Measurements from ENCODE around the gene BNC2. TPM values are rescaled to one million over a fixed set of nuclear protein-coding genes. Genes with fewer than 3 reads are reported as not detected.

Gene BNC2
- total RNA-seq, 1 donor from 2014 or later: 16.8 TPM

DNA sequence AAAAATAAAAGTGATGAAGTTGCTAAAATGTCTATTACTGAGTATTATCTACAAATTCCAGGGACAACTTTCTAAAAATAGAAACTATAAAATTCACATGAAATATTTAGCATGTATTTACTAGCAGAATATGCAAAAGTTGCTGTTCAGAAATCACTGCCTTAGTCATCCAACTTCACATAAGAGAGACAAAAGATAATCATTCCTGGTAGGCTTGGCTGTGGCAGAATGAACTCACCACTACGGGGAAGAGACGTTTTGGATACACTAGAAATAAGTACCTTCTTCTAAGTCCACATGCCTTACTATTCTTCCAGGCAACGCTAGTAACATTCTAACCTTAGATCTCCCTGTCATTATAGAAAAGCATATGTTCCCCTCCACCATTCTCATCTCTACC lies 272.2 kb downstream of the BNC2 start:
- no peak for DNase-seq (ENCODE audit: low read depth, low spot score)

DNA sequence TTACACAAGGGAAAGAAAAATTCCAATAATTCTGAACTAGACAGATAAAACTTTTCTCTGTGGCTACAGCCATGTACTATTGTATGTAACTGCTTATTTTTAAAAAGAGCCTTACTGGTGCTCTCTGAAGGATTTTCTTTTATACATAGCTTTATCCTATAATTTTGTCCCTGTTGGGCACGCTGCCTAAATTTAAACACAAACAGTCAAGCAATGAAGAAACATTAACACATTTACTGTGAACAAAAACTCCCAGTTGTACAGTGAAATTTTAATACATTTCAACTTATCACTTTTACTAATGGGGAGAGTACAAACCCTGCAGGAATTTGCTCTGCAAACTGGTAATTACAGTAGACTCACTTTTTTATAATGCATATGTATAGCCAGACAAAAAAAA lies 273.3 kb downstream of the BNC2 start:
- no peak for DNase-seq (ENCODE audit: low read depth, low spot score)

DNA sequence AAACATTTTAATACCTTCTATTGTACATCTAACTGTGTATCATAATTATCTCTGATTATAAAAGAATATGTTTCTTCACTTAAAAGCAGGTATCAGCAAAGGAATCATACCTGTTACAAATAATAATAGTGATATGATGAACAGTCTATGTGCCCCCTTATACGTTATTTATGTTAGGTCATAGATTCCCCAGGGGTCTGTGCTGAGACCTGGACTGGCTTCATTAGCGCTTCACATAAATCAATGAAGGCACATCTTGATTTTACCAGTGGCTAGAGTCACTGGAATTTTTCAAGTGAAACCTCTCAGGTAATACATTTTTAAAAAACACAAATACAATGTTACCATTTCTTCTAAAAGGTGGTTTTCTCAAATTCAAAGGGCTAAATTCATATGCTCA lies 275.2 kb downstream of the BNC2 start:
- no peak for DNase-seq (ENCODE audit: low read depth, low spot score)

DNA sequence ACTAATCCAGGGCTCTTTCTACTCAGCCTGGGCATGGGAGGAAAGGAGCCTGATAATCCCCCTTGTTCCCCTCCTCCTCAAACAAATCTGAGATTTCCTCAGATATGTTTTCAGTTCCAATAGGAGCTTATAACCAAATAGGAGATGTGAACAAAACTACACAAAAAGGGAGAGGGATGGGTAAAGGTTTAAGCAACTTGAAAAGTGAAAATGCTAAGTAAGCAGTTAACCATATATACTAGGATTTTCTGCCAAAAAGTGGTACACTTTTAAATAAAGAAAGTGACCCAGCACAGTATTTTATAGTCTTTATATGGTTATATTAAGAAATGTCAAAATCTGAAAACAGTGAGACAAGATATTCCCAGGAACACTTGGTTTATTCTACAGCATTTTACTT lies 275.7 kb downstream of the BNC2 start:
- DNase-seq (ENCODE audit: low read depth, low spot score): no peak

DNA sequence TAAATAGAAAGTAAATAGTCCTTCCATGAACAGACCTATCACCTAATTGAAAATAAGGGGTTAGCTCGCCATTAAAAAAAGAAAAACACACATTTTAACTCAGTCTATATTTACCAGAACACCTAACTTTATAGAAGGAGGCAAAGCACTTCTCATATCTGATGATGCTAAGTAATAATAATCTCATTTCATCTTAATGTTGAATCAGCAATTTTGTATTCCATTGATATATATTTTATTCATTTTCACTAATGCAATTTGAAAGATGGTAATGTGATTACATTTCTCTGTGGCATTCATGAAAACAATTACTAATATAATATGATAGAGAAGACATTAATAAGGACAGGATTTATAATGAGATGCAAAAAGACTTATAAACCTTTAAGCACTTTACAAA lies 276.7 kb downstream of the BNC2 start:
- no peak for DNase-seq (ENCODE audit: low read depth, low spot score)

DNA sequence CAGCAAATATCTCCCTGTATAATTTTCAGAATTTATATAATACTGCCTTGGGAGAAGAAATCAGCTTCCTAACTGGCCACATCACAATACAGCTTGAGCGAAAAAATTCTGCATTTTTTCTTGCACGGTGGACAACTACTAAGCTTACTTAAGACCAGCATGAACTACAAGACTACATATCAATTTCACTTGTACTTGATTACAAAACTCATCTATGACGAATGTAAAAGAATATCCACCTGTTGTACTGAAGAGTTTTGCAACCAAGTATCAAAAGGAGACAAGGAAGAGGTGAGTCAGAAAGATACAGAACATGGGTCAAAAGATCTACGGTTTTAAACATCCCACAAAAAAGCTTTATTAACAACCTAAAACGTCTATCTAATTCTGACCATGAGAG lies 279.4 kb downstream of the BNC2 start:
- DNase-seq (ENCODE audit: low read depth, low spot score): no peak

DNA sequence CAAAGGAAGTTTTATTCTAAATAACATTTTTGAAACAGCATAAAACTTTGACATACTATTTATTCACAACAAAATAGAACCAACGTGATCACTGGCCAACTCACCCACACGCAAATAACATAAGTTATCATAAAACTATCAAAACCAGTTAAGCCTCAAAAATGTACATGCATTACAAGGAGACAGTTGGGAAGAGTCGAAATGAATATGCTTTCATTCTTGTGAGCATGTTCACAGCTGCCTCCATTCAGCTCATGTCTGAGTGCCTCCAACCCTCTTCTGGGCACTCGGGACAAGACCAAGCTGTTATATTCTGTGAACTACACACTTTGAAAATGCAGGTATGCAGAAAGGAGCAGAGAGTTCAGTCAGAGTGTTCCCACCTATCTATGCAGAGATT lies 284.9 kb downstream of the BNC2 start:
- no peak for DNase-seq (ENCODE audit: low read depth, low spot score)

DNA sequence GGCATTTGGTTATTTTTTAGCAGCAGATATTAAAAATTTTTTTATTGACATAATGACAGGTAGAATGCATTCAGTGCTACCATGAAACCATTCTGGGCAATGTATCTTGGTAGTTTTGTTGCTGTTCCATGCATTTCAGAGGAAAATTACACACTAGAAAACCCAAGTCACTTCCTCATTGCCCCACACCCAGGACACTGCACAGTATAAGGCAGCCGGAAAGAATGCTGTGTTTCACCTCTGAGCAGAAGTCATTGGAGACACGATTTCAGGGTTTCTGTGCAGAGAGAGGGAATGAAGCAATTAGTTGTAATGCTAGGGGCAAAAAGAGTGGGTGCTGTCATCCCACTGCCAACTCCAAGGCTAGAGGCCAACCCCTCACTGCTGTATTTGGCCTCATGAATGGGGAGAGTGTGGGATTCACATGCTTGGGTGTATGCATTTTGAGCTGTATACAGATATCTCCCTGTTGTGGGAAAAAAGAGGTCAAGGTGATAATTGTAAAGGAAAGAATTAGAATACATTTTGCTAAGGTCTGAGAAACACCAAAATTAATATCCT lies 290.5 kb downstream of the BNC2 start:
- no peak for DNase-seq (ENCODE audit: low read depth, low spot score)

DNA sequence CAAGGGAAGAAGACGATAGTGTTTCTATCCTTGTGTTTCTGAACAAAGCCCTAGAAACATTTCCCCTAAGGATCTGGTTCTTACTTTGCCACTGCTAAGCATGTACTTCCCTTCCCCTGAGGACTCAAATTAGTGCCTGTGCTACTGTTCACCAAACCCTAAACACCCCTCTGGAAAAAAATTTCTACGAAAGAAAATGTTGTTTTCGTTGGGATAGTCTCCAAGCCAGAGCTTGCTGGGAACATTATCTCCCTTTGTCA lies 294.6 kb downstream of the BNC2 start:
- no peak for DNase-seq (ENCODE audit: low read depth, low spot score)

DNA sequence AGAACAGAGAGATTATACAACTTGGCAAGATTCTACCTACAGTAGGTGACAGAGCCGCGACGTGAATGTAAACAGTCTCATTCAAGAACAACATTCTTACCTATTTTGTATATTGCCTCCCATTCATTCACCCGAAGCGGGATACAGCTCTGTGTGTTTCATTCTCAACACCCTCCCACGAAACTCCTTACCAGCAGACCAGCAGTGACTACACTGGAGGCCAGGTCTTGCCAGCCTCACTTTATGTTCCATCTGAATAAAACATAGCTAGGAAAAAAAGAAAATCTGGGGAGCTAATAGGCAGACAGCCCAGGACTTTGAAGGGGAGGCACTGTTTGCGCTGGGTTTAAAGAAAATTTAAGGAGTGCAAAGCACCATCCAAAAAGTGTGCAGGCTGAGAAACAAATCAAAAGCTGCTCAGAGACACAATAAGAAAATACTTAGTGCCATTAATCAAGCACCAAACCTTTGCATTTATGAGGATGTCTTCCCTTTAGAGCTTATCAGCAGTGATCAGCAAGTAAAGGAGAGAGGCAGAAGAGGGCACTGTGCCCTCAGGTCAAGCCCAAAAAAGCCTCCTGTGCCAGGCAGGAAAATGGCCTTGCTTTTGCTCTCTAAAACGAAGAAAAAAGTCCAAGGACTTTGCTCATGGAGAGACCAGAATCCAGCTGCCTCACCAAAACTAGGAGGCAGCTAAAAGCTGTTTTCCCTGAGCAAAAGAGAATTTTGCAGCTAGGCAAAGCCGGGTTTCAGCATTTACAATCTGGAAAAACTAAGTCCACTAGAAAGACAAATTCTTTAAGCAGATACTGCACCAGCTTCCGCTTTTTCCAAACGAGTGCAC lies 295.1 kb downstream of the BNC2 start:
- no peak for DNase-seq (ENCODE audit: low read depth, low spot score)

DNA sequence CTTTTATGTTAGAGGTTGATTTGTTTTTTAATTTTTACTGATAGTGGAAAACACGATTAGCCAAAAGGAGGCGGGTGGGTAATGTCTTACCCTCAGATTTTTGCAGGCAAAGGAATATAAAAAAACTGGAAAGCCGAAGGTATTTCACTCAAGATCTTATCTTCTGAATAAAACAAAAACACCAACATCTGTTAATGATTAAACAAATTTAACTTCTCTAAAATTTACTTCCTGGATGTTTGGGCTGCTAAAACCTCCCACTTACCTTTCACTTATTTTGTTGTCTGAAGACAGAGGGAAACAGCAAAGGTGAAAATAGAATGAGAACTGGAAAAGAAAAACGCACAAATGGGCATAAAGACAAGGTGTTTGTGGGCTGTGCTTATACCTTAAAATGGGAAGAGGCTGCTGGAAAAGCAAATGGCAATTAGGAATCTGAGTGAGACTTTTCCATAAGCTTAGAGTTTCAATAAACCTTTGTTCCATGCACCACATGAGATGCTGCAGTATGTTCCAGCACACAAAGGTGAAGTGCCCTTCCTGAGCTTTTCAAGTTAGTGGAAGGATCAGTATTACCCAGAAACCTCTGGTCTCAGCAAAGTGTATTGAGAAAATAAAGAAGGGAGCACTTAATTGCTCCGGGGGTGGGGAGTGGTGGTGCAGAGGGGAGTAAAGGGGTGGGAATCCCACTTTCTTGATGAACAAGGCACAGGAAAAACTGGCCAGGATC lies 298.3 kb downstream of the BNC2 start:
- no peak for DNase-seq (ENCODE audit: low read depth, low spot score)

DNA sequence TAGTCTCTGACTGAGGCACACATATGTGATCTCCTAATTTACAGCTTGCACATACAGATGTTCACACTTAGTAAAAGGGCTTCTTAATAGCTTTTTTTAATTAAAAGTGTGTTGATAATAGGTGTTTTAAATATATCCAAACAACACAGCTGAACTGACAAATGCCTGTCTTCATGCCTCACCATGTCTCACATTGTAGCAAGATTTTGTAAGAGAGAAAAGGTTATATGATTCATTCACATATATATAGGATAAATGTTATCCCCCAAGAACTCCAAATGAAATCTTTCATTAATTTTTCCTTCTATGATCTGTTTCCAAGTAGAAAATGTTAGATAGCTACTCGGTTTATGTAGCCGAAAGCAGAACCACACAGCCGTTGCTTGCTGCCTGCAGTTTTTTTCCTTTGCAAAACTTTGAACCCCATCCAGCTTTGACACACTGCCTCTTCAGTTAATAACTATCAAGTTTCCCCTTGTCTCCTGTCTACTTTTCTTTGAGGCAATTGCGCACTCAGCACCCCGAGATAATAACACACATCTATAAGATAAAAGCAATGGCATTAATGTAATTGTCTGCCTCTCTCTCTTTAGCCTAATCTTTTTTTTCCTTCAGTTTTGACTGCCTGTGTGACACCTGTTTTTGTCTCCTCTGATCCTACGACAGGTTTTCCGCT lies 299.2 kb downstream of the BNC2 start:
- no peak for DNase-seq (ENCODE audit: low read depth, low spot score)

DNA sequence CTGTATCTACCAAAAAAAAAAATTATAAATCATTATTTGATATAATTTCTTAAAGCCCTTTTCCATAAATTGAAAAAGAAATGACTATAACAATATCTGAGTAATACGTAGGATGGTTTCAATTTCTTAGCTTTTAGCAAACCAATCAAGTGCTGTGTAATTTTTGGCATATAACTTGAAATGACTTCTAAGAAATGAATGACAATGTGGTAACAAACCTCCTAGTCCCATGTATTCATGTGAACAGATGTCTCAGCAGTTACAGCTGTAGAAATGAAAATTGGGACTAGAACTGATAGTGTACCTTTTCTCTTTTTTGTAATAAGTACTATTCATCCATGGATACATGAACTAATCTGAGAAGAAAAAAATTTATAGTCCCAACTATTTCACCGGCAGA lies 307.0 kb downstream of the BNC2 start:
- DNase-seq (ENCODE audit: low read depth, low spot score): no peak

DNA sequence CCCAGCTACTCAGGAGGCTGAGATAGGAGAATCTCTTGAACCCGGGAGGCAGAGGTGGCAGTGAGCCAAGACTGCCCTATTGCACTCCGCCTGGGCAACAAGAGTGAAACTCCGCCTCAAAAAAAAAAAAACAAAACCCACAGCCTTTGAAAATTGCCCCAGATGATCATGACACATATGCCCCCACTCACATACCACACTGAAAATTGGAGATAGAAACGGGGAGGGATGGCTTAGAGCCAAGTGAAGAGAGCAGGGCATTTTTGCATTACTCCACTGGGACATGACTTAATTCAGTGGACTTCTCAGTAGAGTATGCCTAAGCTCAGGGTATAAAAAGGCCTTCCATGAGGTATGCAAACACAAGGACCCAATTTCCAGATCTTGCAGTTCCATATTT lies 309.3 kb downstream of the BNC2 start:
- no peak for DNase-seq (ENCODE audit: low read depth, low spot score)

DNA sequence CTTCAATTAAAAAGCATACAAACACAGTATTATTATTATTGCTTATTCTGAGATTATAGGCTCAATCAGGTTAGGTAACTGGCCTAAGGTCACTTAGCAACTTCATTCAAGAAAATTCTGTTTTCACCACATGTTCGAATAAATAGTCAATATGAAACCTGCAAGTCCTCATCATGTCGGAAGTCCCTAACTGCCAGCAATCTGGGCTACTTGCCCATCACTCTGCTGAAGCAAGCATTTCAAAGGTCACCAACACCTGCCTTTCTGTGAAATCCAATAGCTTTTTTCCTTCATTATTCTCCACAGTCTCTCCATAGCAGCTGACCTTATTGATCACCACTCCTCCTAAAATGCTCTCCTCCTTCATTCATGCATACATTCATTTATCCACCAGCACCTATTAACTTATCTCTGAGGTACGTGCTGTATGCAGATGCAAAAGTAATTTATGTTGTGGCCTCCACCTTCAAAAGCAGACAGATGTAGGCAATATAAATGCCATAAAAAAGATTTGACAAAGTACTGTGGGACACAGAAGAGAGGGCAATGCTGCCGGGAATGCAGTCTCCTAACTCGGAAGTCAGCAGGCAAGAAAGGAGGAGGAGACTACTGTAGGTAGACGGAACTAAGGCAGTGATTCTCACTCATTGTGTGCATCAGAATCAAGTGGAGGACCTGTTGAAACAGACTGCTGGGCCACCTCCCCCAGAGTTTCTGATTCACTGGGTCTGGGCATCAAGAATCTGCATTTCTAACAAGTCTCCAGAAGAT lies 310.9 kb downstream of the BNC2 start:
- DNase-seq (ENCODE audit: low read depth, low spot score): no peak

DNA sequence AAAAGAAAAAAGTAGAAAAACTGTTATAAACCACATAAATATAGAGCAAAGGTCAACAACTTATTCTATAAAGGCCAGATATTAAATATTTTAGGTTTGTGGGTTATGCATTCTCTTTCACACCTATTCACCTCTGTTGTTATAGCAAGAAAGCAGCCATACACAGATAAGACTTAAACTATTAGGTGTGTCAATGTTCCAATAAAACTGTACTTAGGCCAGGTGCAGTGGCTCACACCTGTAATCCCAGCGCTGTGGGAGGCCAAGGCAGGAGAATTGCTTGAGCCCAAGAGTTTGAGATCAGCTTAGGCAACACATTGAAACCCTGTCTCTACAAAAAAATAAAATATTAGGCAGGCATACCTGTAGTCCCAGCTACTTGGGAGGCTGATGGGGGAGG lies 314.7 kb downstream of the BNC2 start:
- no peak for DNase-seq (ENCODE audit: low read depth, low spot score)

DNA sequence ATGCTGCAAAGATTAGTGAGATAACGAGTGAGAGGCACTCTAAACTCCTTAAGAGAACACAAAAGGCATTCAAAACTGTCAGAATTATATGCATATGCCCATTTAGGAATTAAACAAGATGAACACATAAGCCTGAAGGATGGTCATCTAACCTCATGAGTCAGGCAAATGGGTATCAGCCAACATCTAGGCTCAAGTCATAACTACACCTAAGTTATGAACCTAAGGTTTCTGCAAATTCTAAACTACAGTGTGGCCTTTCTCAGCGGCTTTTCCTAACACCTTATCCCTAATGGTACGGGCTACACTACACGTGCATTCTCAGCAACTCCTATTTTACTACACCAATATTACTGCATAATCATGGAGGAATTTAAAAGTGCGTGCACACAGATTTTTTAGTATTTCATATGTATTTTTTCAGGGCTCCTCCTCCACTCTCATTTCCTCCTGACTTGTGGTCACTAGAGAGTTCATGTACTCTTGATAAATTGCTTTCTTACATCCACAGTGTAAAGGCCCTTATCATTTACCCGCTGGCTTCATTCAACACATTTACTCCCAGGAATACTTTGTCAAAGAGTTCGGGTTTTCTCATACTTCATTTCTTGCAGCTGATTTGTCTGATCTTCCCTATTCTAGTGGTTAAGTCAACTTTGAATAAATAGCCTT lies 316.5 kb downstream of the BNC2 start:
- DNase-seq (ENCODE audit: low read depth, low spot score): no peak

DNA sequence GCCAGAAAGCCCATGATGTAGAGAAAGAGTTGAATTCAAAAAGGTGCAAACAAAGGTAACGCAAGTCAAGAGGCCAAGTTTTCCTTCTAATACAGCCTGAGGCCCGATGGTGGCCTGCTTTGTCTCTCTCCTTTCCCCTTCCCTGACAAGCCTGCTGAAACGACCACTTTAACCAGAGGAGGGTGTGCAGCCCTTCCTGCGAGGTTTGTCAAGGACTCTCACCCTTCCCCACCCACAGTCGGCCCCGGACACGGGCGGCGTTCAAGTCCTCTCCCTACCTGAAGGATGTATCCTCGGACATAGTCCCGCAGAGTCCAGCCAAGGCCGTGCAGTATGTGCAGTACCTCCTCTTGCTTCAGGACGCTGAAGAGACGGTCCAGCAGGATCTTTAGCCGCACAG lies 318.2 kb downstream of the BNC2 start:
- no peak for DNase-seq (ENCODE audit: low read depth, low spot score)

DNA sequence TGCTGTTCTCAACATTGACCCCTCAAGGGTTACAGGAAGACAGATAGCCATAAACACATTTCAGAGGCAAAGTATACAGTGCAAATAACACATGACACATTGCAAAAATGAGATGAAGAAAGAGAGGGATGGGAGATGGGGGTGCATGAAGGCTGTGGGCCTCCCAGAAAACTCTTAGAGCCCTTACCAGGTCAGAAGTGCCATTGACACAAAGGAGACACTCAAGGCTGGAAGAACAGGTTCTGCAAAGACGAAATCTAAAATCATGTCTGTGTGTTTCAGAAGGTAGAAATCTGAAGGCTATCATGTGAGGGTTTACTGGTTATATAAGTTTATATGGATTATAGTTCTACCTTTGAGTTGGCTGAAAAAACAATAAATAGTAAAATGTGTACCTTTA lies 318.8 kb downstream of the BNC2 start:
- no peak for DNase-seq (ENCODE audit: low read depth, low spot score)

DNA sequence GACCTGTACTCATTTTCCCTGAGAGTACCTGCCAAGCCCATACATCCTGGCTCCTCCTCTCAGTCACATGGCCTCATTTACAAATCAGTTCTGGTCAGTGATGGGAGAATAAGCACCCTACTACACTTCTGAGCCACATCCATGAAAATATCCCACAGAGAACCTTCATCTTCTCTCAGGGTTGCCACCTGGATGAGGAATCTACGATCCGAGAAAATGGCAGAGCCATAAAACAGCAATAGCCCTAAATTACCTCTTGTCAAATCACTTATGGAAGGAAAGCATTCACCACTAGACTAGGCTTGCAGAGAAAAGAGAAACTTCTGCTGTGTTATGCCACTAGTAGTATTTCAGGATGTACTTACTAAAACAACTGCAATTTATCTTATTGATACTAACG lies 324.8 kb downstream of the BNC2 start:
- no peak for DNase-seq (ENCODE audit: low read depth, low spot score)

DNA sequence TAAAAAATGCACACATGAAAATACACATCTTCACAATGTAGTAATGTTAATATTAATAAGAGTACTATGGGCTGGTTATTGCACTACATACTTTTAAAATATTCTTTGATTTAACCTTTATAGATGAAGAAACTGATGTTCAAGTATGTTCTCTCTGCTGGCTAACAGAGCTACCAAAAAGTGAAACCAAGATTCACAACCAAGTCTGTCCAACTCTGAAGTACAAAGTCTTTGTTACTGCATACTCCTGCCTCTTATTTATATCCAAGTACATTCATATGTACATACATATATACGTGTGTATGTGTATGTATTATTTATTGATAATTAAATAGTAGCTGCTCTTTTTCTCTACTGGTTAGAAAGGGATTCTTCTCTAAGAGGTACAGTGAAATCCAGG lies 325.6 kb downstream of the BNC2 start:
- no peak for DNase-seq (ENCODE audit: low read depth, low spot score)
